ENCODE results near the gene TMEM255B. TPM values are rescaled to one million over a fixed set of nuclear protein-coding genes. Genes with fewer than 3 reads are reported as not detected.

The TMEM255B gene
- total RNA-seq, 1 donor from 2014 or later = 0.26 TPM

DNA sequence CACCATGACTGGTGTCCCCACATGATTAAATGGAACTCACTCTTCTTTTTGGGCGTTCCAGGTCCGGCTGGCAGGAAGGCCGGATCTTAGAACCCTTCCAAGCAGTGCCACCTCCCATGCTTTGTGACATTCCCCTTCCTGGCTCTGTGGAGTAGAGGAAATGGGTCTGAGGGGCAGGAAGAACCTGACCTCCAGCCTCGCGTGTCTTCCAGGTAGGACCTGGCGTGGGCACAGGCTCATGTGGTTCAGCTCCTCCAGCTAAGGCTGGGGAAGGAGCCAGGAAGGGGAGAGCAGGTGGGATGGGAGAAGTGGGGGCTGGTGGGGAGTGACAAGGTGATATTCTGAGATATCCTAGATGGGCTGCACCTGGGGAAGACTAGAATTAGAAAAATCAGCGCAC is 2.1 kb downstream of the TMEM255B start:
- no peak overlapping the region for H3K27ac ChIP-seq
- peaks cover 11% of the 10 kb centered on the region for H3K4me1 Mint-ChIP-seq
- TF ChIP-seq, protein P1, sequence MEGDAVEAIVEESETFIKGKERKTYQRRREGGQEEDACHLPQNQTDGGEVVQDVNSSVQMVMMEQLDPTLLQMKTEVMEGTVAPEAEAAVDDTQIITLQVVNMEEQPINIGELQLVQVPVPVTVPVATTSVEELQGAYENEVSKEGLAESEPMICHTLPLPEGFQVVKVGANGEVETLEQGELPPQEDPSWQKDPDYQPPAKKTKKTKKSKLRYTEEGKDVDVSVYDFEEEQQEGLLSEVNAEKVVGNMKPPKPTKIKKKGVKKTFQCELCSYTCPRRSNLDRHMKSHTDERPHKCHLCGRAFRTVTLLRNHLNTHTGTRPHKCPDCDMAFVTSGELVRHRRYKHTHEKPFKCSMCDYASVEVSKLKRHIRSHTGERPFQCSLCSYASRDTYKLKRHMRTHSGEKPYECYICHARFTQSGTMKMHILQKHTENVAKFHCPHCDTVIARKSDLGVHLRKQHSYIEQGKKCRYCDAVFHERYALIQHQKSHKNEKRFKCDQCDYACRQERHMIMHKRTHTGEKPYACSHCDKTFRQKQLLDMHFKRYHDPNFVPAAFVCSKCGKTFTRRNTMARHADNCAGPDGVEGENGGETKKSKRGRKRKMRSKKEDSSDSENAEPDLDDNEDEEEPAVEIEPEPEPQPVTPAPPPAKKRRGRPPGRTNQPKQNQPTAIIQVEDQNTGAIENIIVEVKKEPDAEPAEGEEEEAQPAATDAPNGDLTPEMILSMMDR (IDR thresholded peaks at IDR 0.05) = no peak
- TF ChIP-seq EZH2phosphoT487 (IDR thresholded peaks at IDR 0.05) (no peak), EZH2 (IDR thresholded peaks at IDR 0.05) (no peak)
- no peak overlapping the region for H3K4me3 ChIP-seq
- H3K4me1 ChIP-seq = peaks cover 12% of the 10 kb centered on the region
- no peak overlapping the region for H3K4me3 Mint-ChIP-seq
- no peak overlapping the region for H3K27ac Mint-ChIP-seq
- H3K9ac ChIP-seq = no peak overlapping the region
- H2AFZ ChIP-seq (replicated peaks) = no peak overlapping the region
- peaks cover 23% of the 10 kb centered on the region for H3K27me3 Mint-ChIP-seq (ENCODE audit: insufficient read depth, low read depth)
- no peaks in the 10 kb centered on the region for H3K79me2 ChIP-seq (ENCODE audit: low read depth)
- no peak for DNase-seq (ENCODE audit: low spot score)
- no peaks in the 10 kb centered on the region for H3K36me3 Mint-ChIP-seq
- H3F3A ChIP-seq (ENCODE audit: low read depth) = peaks cover 22% of the 10 kb centered on the region
- no peak overlapping the region for H3K4me2 ChIP-seq
- H3K36me3 ChIP-seq = no peaks in the 10 kb centered on the region
- H3K9me3 ChIP-seq (ENCODE audit: low read depth) = no peaks in the 10 kb centered on the region
- peaks cover 2% of the 10 kb centered on the region for H3K9me3 Mint-ChIP-seq
- peaks cover 7% of the 10 kb centered on the region for H4K20me1 ChIP-seq (ENCODE audit: low read depth)
- H3K27me3 ChIP-seq = peaks cover 40% of the 10 kb centered on the region

DNA sequence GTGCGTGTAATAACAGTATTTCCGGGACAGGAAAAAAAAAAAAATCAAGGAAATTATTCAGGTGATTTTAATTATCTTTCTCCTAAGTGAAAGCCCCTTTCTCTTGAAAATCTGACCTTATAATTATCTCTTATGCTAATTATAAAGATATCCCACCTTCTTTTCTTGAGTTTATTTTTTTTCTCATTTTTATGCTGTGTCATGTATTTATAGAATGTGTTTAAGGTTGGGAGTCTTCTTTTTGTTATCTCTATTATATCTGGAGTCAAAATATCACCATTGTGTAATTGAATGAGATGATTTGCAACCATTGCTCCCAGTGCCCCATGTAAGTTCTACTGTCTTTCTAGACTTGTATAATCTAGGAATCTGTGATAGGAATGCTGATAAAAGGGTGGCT is 3.0 kb downstream of the TMEM255B start:
- no peak for DNase-seq (ENCODE audit: low spot score)
- Histone ChIP-seq H3F3A (ENCODE audit: low read depth) (peaks cover 17% of the 10 kb centered on the region), H3K9ac (no peak overlapping the region), H3K36me3 (no peaks in the 10 kb centered on the region), H3K4me1 (peaks cover 12% of the 10 kb centered on the region), H3K27me3 (peaks cover 40% of the 10 kb centered on the region), H2AFZ (replicated peaks) (no peak overlapping the region), H4K20me1 (ENCODE audit: low read depth) (peaks cover 12% of the 10 kb centered on the region), H3K9me3 (ENCODE audit: low read depth) (no peaks in the 10 kb centered on the region), H3K27ac (no peak overlapping the region), H3K79me2 (ENCODE audit: low read depth) (no peaks in the 10 kb centered on the region), H3K4me2 (no peak overlapping the region), H3K4me3 (no peak overlapping the region)
- Mint-ChIP-seq H3K9me3 (no peaks in the 10 kb centered on the region), H3K36me3 (no peaks in the 10 kb centered on the region), H3K4me3 (no peak overlapping the region), H3K4me1 (peaks cover 11% of the 10 kb centered on the region), H3K27me3 (ENCODE audit: insufficient read depth, low read depth) (peaks cover 22% of the 10 kb centered on the region), H3K27ac (no peak overlapping the region)
- TF ChIP-seq, protein P1 (IDR thresholded peaks at IDR 0.05) = no peak
- no peak for TF ChIP-seq EZH2phosphoT487 (IDR thresholded peaks at IDR 0.05)
- no peak for TF ChIP-seq EZH2 (IDR thresholded peaks at IDR 0.05)

DNA sequence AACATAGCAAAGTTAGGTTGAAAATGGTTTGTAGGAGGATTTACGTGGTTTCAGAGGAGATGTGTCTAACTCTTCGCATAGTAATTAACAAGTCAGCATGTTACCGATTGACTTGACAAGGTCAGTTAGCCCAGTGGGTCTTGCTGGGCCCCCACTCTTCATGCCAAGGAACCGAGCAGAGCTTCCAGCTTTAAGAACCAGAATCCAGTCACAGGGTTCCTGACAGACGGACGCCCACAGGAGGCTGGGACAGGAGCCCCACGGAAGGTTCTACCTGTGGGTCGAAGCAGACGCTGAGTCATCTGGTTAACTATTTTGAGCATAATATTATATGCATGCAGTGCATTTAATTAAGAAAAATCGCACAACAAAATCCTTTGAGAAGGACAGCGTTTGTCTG is 3.5 kb downstream of the TMEM255B start:
- no peak for DNase-seq (ENCODE audit: low spot score)
- H3K4me2 ChIP-seq = no peak overlapping the region
- H3K27ac Mint-ChIP-seq = no peak overlapping the region
- no peak overlapping the region for H2AFZ ChIP-seq (replicated peaks)
- no peaks in the 10 kb centered on the region for H3K36me3 ChIP-seq
- no peaks in the 10 kb centered on the region for H3K36me3 Mint-ChIP-seq
- no peaks in the 10 kb centered on the region for H3K9me3 ChIP-seq (ENCODE audit: low read depth)
- peaks cover 17% of the 10 kb centered on the region for H3F3A ChIP-seq (ENCODE audit: low read depth)
- no peaks in the 10 kb centered on the region for H3K79me2 ChIP-seq (ENCODE audit: low read depth)
- peaks cover 19% of the 10 kb centered on the region for H3K27me3 Mint-ChIP-seq (ENCODE audit: insufficient read depth, low read depth)
- H3K9ac ChIP-seq = no peak overlapping the region
- H4K20me1 ChIP-seq (ENCODE audit: low read depth) = peaks cover 12% of the 10 kb centered on the region
- peaks cover 11% of the 10 kb centered on the region for H3K4me1 Mint-ChIP-seq
- peaks cover 12% of the 10 kb centered on the region for H3K4me1 ChIP-seq
- H3K4me3 Mint-ChIP-seq = no peak overlapping the region
- no peaks in the 10 kb centered on the region for H3K9me3 Mint-ChIP-seq
- H3K4me3 ChIP-seq = no peak overlapping the region
- no peak overlapping the region for H3K27ac ChIP-seq
- TF ChIP-seq, protein P1 (IDR thresholded peaks at IDR 0.05) = no peak
- TF ChIP-seq EZH2phosphoT487 (IDR thresholded peaks at IDR 0.05) (no peak), EZH2 (IDR thresholded peaks at IDR 0.05) (no peak)
- peaks cover 38% of the 10 kb centered on the region for H3K27me3 ChIP-seq

All from neural progenitor cell (in vitro differentiated cells).